Testis (tissue), 2 donors: ENCODE results near the gene UBQLN4.

Experiments
- POLR2A ChIP-seq: fragments of 450-650 bp; IDR thresholded peaks from one replicate; pipeline ENCODE4 v1.6.1; 2017; ENCODE audit warnings: antibody characterized with exemption, mild to moderate bottlenecking, moderate library complexity
- TF ChIP-seq, protein P1 (sequence below), 3 experiments: fragments of 450-650 bp in 2 of 3; fragments of 200-600 bp in 1 of 3; sonication (generic) in 1 of 3; IDR thresholded peaks; one replicate each; pipeline ENCODE4 v1.5.1; 2016 to 2019; ENCODE audit warnings: antibody characterized with exemption in 3 of 3, mild to moderate bottlenecking in 2 of 3, moderate library complexity in 1 of 3

DNA sequence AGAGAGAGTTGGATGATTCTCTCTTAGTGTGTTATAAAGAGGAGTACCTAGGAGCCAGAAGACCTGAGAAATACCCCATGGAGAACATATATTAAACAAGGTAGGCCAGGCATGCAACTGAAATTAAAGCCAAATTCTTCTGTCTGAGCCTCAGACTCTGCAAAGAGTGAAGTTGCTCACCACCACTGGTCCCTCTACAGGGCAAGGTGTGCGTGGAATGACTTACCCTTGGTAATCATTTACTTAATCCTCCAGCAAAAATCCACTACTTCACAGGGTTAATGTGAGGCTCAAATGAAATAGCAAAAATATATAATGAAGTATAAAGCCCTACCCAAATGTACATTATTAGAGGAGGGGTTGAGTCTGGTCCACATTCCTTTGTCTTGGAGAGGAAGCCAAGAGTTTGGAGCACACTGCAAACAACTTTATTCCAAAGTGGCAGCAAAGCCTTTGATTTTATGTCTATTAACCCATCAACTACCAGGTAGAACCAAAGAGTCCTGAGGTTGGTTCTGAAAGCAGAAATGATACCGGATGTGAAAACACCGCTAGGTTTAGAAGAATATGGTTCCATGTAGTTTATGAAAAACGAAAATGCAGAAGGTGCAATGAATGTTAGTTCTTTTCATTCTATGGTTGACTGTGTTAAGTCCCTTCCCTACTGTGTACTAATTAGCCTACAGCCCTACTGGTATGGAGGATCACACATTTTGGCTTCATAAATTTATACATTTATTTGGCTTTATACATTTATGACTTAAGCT is 41.4 kb downstream of the UBQLN4 start:
- no peak for TF ChIP-seq POLR2A
- TF ChIP-seq, protein P1, sequence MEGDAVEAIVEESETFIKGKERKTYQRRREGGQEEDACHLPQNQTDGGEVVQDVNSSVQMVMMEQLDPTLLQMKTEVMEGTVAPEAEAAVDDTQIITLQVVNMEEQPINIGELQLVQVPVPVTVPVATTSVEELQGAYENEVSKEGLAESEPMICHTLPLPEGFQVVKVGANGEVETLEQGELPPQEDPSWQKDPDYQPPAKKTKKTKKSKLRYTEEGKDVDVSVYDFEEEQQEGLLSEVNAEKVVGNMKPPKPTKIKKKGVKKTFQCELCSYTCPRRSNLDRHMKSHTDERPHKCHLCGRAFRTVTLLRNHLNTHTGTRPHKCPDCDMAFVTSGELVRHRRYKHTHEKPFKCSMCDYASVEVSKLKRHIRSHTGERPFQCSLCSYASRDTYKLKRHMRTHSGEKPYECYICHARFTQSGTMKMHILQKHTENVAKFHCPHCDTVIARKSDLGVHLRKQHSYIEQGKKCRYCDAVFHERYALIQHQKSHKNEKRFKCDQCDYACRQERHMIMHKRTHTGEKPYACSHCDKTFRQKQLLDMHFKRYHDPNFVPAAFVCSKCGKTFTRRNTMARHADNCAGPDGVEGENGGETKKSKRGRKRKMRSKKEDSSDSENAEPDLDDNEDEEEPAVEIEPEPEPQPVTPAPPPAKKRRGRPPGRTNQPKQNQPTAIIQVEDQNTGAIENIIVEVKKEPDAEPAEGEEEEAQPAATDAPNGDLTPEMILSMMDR (IDR thresholded peaks at IDR 0.05): no peak
